AG04450 (cell line): ENCODE data around the gene GRAMD1A. TPM values are rescaled to one million over a fixed set of nuclear protein-coding genes. Genes with fewer than 3 reads are reported as not detected.

ENCODE experiments used
- CTCF ChIA-PET: fragments of 300-600, 350-600 bp; formaldehyde crosslinking; extraction: SDS; loops from one replicate; lab custom pipeline; 2022; ENCODE audit warnings: antibody characterized with exemption, inconsistent platforms; lab: Charles Lee
- POLR2A ChIA-PET: fragments of 350-600 bp; formaldehyde crosslinking; extraction: SDS; loops from one replicate; lab custom pipeline; 2021; ENCODE audit warnings: antibody characterized with exemption, inconsistent platforms; lab: Yijun Ruan, JAX
- DNase-seq: peaks from one replicate; pipeline ENCODE4 v3.0.0-alpha.2; 2011; ENCODE audit warnings: low read depth, low spot score
- H3K27ac ChIP-seq: one replicate; pipeline ENCODE4 v1.5.1; 2012; ENCODE audit warnings: low read depth, low read length, control low read depth
- H3K27me3 ChIP-seq: one replicate; pipeline ENCODE4 v1.6.0; 2012; ENCODE audit warnings: low read length; ENCODE audit not compliant: control insufficient read depth, insufficient read depth
- H3K4me3 ChIP-seq: 2 replicates; pipeline ENCODE4 v1.5.1; 2011; ENCODE audit warnings: mild to moderate bottlenecking, low read depth, low read length, control low read depth
- H3K9me3 ChIP-seq: 2 replicates; pipeline ENCODE4 v1.5.1; 2012; ENCODE audit warnings: low read length; ENCODE audit not compliant: control insufficient read depth, insufficient read depth
- polyA plus RNA-seq: library from polyadenylated mRNA; depleted of rRNA; stranded (reverse); fragments of >200 nt; gene quantifications from 2 replicates; pipeline ENCODE4 v1.2.3, GENCODE V29; 2011
- TF ChIP-seq, protein P1 (sequence below): IDR thresholded peaks from 2 replicates; pipeline ENCODE4 v1.5.1; 2011; ENCODE audit warnings: low read depth, low read length, control low read depth, inconsistent platforms

Gene GRAMD1A
- polyA plus RNA-seq, 1 experiment = 53.2 TPM

GRCh38 chr19:35052599-35053190, 52.6 kb downstream of the GRAMD1A start:
- Histone ChIP-seq H3K27me3 (peaks cover 19% of the 10 kb centered on the region), H3K4me3 (no peak overlapping the region), H3K27ac (no peak overlapping the region), H3K9me3 (no peaks in the 10 kb centered on the region)
- TF ChIP-seq, protein P1, sequence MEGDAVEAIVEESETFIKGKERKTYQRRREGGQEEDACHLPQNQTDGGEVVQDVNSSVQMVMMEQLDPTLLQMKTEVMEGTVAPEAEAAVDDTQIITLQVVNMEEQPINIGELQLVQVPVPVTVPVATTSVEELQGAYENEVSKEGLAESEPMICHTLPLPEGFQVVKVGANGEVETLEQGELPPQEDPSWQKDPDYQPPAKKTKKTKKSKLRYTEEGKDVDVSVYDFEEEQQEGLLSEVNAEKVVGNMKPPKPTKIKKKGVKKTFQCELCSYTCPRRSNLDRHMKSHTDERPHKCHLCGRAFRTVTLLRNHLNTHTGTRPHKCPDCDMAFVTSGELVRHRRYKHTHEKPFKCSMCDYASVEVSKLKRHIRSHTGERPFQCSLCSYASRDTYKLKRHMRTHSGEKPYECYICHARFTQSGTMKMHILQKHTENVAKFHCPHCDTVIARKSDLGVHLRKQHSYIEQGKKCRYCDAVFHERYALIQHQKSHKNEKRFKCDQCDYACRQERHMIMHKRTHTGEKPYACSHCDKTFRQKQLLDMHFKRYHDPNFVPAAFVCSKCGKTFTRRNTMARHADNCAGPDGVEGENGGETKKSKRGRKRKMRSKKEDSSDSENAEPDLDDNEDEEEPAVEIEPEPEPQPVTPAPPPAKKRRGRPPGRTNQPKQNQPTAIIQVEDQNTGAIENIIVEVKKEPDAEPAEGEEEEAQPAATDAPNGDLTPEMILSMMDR = no peak
- ChIA-PET POLR2A (no interaction called here), CTCF (interaction anchor here (2.1 kb wide), 1 partner anchor 8 kb away, joined by 9 read pairs; no protein-coding TSS in a partner anchor)
- DNase-seq = no peak

GRCh38 chr19:35053667-35054293, 53.7 kb downstream of the GRAMD1A start:
- Histone ChIP-seq H3K27ac (no peak overlapping the region), H3K9me3 (no peaks in the 10 kb centered on the region), H3K27me3 (peaks cover 18% of the 10 kb centered on the region), H3K4me3 (no peak overlapping the region)
- TF ChIP-seq, protein P1 = no peak
- ChIA-PET POLR2A (no interaction called here), CTCF (interaction anchor here (0.7 to 2.1 kb wide), 2 partner anchors 8 to 9 kb away, joined by 5 to 9 read pairs; no protein-coding TSS in a partner anchor)
- no peak for DNase-seq

- CTCF ChIA-PET = interaction anchor here (0.9 to 1.2 kb wide), 2 partner anchors 9 to 10 kb away, joined by 3 to 7 read pairs; no protein-coding TSS in a partner anchor
- TF ChIP-seq, protein P1 = no peak
- POLR2A ChIA-PET = interaction anchor here (0.8 kb wide), 1 partner anchor 11 kb away, joined by 3 read pairs; no protein-coding TSS in a partner anchor
- Histone ChIP-seq H3K4me3 (no peak overlapping the region), H3K9me3 (no peaks in the 10 kb centered on the region), H3K27me3 (peaks cover 16% of the 10 kb centered on the region), H3K27ac (no peak overlapping the region)
- DNase-seq = no peak
Measured at GRCh38 chr19:35054626-35055025, 54.5 kb downstream of the GRAMD1A start.

DNA sequence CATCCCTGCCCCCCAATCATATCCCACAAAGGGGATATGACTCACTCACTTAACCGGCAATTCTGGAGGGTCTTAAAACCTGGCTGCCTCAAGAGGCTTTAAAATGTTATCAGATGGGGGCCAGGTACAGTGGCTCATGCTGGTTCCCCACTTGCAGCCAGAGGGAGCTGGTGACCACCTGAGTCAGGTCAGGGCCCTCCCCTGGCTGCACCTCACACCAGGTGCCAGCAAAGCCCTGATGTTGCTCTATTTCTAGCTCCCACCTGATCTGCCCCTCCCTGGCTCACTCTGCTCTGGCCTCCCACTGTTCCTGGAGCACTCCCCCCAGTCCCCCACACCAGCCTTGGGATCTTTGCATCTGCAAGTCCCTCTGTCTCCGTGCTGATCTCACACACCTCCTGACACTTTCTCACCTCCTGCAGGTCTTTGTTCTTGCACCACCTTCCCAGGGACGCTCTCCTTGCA, 55.6 kb downstream of the GRAMD1A start:
- ChIA-PET POLR2A (no interaction called here), CTCF (interaction anchor here (1.2 to 1.4 kb wide), 3 partner anchors 11 kb away, joined by 3 to 11 read pairs (median 7); no protein-coding TSS in a partner anchor)
- Histone ChIP-seq H3K27ac (no peak overlapping the region), H3K9me3 (no peaks in the 10 kb centered on the region), H3K27me3 (peaks cover 16% of the 10 kb centered on the region), H3K4me3 (no peak overlapping the region)
- TF ChIP-seq, protein P1 = no peak
- DNase-seq = no peak
